HEK293 (cell line): ENCODE measurements around the gene CNTNAP5.

Source experiments
- CTCF ChIA-PET: fragments of 350-600 bp; formaldehyde crosslinking; extraction: SDS; loops from one replicate; lab custom pipeline; 2021; ENCODE audit warnings: antibody characterized with exemption; lab: Yijun Ruan, JAX
- POLR2A ChIA-PET: fragments of 300-600 bp; formaldehyde crosslinking; extraction: SDS; loops from one replicate; lab custom pipeline; 2020; ENCODE audit warnings: antibody characterized with exemption, inconsistent platforms; lab: Yijun Ruan, JAX
- H3K27ac ChIP-seq: fragments of 200-500 bp; sonication (Bioruptor generic); 2 replicates; pipeline ENCODE4 v1.5.1; 2014; ENCODE audit warnings: low read depth, low read length, control low read depth, inconsistent platforms; ENCODE audit errors: extremely low read depth
- H3K36me3 ChIP-seq, 2 experiments: fragments of 200-500 bp in 1 of 2; sonication (Bioruptor generic) in 1 of 2; 1 replicate in 1 of 2; 2 replicates in 1 of 2; pipeline ENCODE4 v1.5.1; 2014 to 2017; ENCODE audit warnings: inconsistent platforms in 2 of 2, low read length in 2 of 2; ENCODE audit not compliant: control insufficient read depth in 2 of 2, insufficient read depth in 1 of 2
- H3K4me1 ChIP-seq: fragments of 200-500 bp; sonication (Bioruptor generic); 2 replicates; pipeline ENCODE4 v1.5.1; 2014; ENCODE audit warnings: mild to moderate bottlenecking, low read length, inconsistent platforms; ENCODE audit not compliant: control insufficient read depth, insufficient read depth
- H3K4me3 ChIP-seq: 2 replicates; pipeline ENCODE4 v1.5.1; 2011; ENCODE audit warnings: low read depth, mild to moderate bottlenecking, control low read depth, low read length, moderate library complexity
- H3K9me3 ChIP-seq: fragments of 200-500 bp; sonication (Bioruptor generic); 2 replicates; pipeline ENCODE4 v1.5.1; 2014; ENCODE audit warnings: low read depth, low read length, inconsistent platforms; ENCODE audit not compliant: control insufficient read depth, insufficient read depth
- GFI1B ChIP-seq: fragments of 450-650 bp; formaldehyde crosslinking; IDR thresholded peaks from 2 replicates; pipeline ENCODE4 v1.5.1; 2016; ENCODE audit warnings: missing biosample characterization, missing genetic modification characterization
- KLF7 ChIP-seq: fragments of 450-650 bp; formaldehyde crosslinking; IDR thresholded peaks from 2 replicates; pipeline ENCODE4 v1.5.1; 2016; ENCODE audit warnings: missing biosample characterization, missing genetic modification characterization, borderline replicate concordance
- ZFP3 ChIP-seq: fragments of 450-650 bp; formaldehyde crosslinking; IDR thresholded peaks from 2 replicates; pipeline ENCODE4 v1.5.1; 2016; ENCODE audit warnings: low read depth, missing biosample characterization, missing genetic modification characterization
- ZFP41 ChIP-seq: fragments of 450-650 bp; formaldehyde crosslinking; IDR thresholded peaks from 2 replicates; pipeline ENCODE4 v1.5.1; 2016; ENCODE audit warnings: missing biosample characterization, missing genetic modification characterization, borderline replicate concordance
- ZFP69B ChIP-seq: fragments of 450-650 bp; formaldehyde crosslinking; IDR thresholded peaks from 2 replicates; pipeline ENCODE4 v1.5.1; 2016; ENCODE audit warnings: missing biosample characterization, missing genetic modification characterization
- ZNF133 ChIP-seq: fragments of 450-650 bp; formaldehyde crosslinking; IDR thresholded peaks from 2 replicates; pipeline ENCODE4 v1.5.1; 2016; ENCODE audit warnings: missing biosample characterization, missing genetic modification characterization
- ZNF19 ChIP-seq: fragments of 450-650 bp; formaldehyde crosslinking; IDR thresholded peaks from 2 replicates; pipeline ENCODE4; 2016; ENCODE audit warnings: missing biosample characterization, missing genetic modification characterization, low read depth
- ZNF2 ChIP-seq: fragments of 450-650 bp; formaldehyde crosslinking; IDR thresholded peaks from 2 replicates; pipeline ENCODE4 v1.5.1; 2016; ENCODE audit warnings: missing biosample characterization, missing genetic modification characterization
- ZNF223 ChIP-seq: fragments of 450-650 bp; formaldehyde crosslinking; IDR thresholded peaks from 2 replicates; pipeline ENCODE4 v1.5.1; 2016; ENCODE audit warnings: missing biosample characterization, missing genetic modification characterization
- ZNF274 ChIP-seq, 2 experiments: fragments of 200-500 bp in 1 of 2; fragments of 450-650 bp in 1 of 2; sonication (Bioruptor generic) in 1 of 2; formaldehyde crosslinking in 1 of 2; IDR thresholded peaks; 2 replicates each; pipeline versions ENCODE4 v1.5.1 to v1.6.1; 2014 to 2016; ENCODE audit warnings: borderline replicate concordance in 1 of 2, inconsistent platforms in 1 of 2, low read length in 1 of 2, missing biosample characterization in 1 of 2, missing genetic modification characterization in 1 of 2
- ZNF302 ChIP-seq: fragments of 450-650 bp; formaldehyde crosslinking; IDR thresholded peaks from 2 replicates; pipeline ENCODE4 v1.5.1; 2016; ENCODE audit warnings: missing biosample characterization, missing genetic modification characterization, low read depth
- ZNF335 ChIP-seq: fragments of 450-650 bp; formaldehyde crosslinking; conservative IDR thresholded peaks from 2 replicates; pipeline ENCODE4 v1.5.1; 2016; ENCODE audit warnings: missing biosample characterization, missing genetic modification characterization
- ZNF354C ChIP-seq: fragments of 450-650 bp; formaldehyde crosslinking; IDR thresholded peaks from 2 replicates; pipeline ENCODE4 v1.5.1; 2016; ENCODE audit warnings: missing biosample characterization, missing genetic modification characterization, low read depth, borderline replicate concordance
- ZNF501 ChIP-seq: fragments of 450-650 bp; formaldehyde crosslinking; IDR thresholded peaks from 2 replicates; pipeline ENCODE4 v1.5.1; 2016; ENCODE audit warnings: missing biosample characterization, missing genetic modification characterization
- ZNF600 ChIP-seq: fragments of 450-650 bp; formaldehyde crosslinking; IDR thresholded peaks from 2 replicates; pipeline ENCODE4 v1.5.1; 2016; ENCODE audit warnings: missing biosample characterization, missing genetic modification characterization
- ZNF660 ChIP-seq: fragments of 450-650 bp; IDR thresholded peaks from 2 replicates; pipeline ENCODE4 v1.5.1; 2018; ENCODE audit warnings: missing biosample characterization, mild to moderate bottlenecking, missing genetic modification characterization
- ZNF768 ChIP-seq: fragments of 450-650 bp; formaldehyde crosslinking; IDR thresholded peaks from 2 replicates; pipeline ENCODE4 v1.5.1; 2018; ENCODE audit warnings: missing biosample characterization, mild to moderate bottlenecking, missing genetic modification characterization
- ZNF777 ChIP-seq: fragments of 450-650 bp; formaldehyde crosslinking; IDR thresholded peaks from 2 replicates; pipeline ENCODE4 v1.5.1; 2017; ENCODE audit warnings: missing biosample characterization, missing genetic modification characterization, borderline replicate concordance
- TF ChIP-seq, protein P1 (sequence below): fragments of 450-650 bp; formaldehyde crosslinking; IDR thresholded peaks from 2 replicates; pipeline ENCODE4 v1.5.1; 2016; ENCODE audit warnings: missing biosample characterization, missing genetic modification characterization
- TF ChIP-seq, protein P2 (sequence below): fragments of 450-650 bp; formaldehyde crosslinking; IDR thresholded peaks from 2 replicates; pipeline ENCODE4 v1.5.1; 2017; ENCODE audit warnings: missing biosample characterization, missing genetic modification characterization
- TF ChIP-seq, protein P3 (sequence below): fragments of 450-650 bp; formaldehyde crosslinking; optimal IDR thresholded peaks from 2 replicates; pipeline ENCODE3; 2016; ENCODE audit warnings: missing biosample characterization, mild to moderate bottlenecking, missing genetic modification characterization
- TF ChIP-seq, protein P4 (sequence below): fragments of 450-650 bp; formaldehyde crosslinking; IDR thresholded peaks from 2 replicates; pipeline ENCODE4 v1.5.1; 2016; ENCODE audit warnings: missing biosample characterization, missing genetic modification characterization, low read depth
- TF ChIP-seq, protein P5 (sequence below): fragments of 450-650 bp; formaldehyde crosslinking; IDR thresholded peaks from 2 replicates; pipeline ENCODE4 v1.5.1; 2016; ENCODE audit warnings: missing biosample characterization, missing genetic modification characterization

Gene CNTNAP5

DNA sequence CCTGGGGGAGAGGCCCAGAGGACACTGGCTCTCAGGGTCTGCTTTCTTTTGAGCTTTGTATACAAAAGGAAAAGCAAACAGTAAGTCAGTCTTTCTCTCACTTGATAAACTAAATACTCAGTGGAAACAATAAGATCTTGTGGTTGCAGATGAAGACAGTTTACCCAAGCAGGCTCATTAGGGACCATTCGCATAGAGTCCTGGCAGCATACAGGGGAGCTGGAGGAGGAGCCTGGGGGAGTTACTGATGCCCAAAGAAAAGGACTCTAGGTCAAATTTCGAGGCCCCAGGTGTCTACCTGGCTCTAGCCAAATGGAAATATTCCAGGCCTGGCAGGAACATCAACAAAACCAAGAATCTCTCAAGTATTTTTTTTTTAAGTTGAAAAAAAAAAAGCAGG is 225.3 kb downstream of the CNTNAP5 start:
- no peaks in the 10 kb centered on the region for H3K9me3 ChIP-seq
- no peaks in the 10 kb centered on the region for H3K4me1 ChIP-seq
- no peaks in the 10 kb centered on the region for H3K36me3 ChIP-seq
- CTCF ChIA-PET, result no interaction called here
- no peak overlapping the region for H3K4me3 ChIP-seq
- H3K27ac ChIP-seq, result no peak overlapping the region
- TF ChIP-seq ZNF19 (no peak), KLF7 (tag by site-specific recombination) (no peak), ZNF660 (tag by site-specific recombination) (no peak)
- TF ChIP-seq, protein P1, sequence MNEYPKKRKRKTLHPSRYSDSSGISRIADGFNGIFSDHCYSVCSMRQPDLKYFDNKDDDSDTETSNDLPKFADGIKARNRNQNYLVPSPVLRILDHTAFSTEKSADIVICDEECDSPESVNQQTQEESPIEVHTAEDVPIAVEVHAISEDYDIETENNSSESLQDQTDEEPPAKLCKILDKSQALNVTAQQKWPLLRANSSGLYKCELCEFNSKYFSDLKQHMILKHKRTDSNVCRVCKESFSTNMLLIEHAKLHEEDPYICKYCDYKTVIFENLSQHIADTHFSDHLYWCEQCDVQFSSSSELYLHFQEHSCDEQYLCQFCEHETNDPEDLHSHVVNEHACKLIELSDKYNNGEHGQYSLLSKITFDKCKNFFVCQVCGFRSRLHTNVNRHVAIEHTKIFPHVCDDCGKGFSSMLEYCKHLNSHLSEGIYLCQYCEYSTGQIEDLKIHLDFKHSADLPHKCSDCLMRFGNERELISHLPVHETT, result no peak
- TF ChIP-seq, protein P2, sequence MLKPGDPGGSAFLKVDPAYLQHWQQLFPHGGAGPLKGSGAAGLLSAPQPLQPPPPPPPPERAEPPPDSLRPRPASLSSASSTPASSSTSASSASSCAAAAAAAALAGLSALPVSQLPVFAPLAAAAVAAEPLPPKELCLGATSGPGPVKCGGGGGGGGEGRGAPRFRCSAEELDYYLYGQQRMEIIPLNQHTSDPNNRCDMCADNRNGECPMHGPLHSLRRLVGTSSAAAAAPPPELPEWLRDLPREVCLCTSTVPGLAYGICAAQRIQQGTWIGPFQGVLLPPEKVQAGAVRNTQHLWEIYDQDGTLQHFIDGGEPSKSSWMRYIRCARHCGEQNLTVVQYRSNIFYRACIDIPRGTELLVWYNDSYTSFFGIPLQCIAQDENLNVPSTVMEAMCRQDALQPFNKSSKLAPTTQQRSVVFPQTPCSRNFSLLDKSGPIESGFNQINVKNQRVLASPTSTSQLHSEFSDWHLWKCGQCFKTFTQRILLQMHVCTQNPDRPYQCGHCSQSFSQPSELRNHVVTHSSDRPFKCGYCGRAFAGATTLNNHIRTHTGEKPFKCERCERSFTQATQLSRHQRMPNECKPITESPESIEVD (tag by site-specific recombination), result no peak
- TF ChIP-seq, all 188 proteins: peak for 0
- POLR2A ChIA-PET, result no interaction called here

DNA sequence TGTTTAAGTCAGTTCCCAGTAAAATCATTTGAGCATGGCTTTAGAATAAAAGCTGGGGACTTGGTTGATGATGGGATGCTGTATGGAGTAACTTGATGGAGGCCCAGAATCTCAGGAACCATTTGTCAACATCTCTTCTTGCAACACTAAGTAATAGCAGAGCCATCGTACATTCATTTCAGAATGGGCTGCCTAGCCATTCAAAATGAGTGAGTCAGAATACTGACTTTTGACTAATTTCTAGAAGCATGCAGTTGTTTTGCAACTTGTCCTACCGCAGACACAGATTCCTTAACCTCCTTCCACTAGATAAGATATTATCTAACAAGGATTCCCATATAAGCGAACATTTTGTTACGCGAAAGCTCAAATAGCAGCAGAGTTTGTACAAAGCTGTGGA is 229.5 kb downstream of the CNTNAP5 start:
- Histone ChIP-seq H3K36me3 (no peaks in the 10 kb centered on the region), H3K4me3 (no peak overlapping the region), H3K27ac (no peak overlapping the region), H3K9me3 (no peaks in the 10 kb centered on the region), H3K4me1 (no peaks in the 10 kb centered on the region)
- POLR2A ChIA-PET, result no interaction called here
- TF ChIP-seq ZNF2 (tag by site-specific recombination), result no peak
- TF ChIP-seq ZFP3 (tag by site-specific recombination), result no peak
- no peak for TF ChIP-seq ZNF335 (tag by site-specific recombination)
- TF ChIP-seq, protein P3, sequence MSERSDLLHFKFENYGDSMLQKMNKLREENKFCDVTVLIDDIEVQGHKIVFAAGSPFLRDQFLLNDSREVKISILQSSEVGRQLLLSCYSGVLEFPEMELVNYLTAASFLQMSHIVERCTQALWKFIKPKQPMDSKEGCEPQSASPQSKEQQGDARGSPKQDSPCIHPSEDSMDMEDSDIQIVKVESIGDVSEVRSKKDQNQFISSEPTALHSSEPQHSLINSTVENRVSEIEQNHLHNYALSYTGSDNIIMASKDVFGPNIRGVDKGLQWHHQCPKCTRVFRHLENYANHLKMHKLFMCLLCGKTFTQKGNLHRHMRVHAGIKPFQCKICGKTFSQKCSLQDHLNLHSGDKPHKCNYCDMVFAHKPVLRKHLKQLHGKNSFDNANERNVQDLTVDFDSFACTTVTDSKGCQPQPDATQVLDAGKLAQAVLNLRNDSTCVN, result no peak
- CTCF ChIA-PET, result interaction anchor here (0.7 kb wide), 1 partner anchor 26 kb away, joined by 5 read pairs; no protein-coding TSS in a partner anchor

DNA sequence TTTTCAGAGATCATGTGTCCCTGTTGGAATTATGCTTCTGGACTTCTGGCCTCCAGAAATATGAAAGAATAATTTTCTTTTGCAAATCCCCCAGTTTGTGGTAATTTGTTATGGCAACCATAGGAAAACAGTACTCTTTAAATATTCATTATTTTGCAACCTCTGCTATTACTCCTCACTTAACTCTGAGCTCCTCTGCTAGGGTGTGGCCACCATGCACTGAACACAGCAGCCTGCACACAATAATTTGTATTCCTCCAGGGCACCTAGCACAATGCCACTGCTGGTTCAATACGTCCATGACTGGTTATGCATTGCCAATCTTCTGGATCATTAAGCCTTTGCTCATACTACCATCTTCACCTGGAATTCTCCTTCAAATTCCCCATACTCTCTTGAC is 232.0 kb downstream of the CNTNAP5 start:
- ChIA-PET POLR2A (no interaction called here), CTCF (no interaction called here)
- Histone ChIP-seq H3K27ac (no peak overlapping the region), H3K4me1 (no peaks in the 10 kb centered on the region), H3K4me3 (no peak overlapping the region), H3K36me3 (no peaks in the 10 kb centered on the region), H3K9me3 (no peaks in the 10 kb centered on the region)
- no peak for TF ChIP-seq ZFP41 (tag by site-specific recombination)
- TF ChIP-seq ZNF133 (tag by site-specific recombination), result no peak
- no peak for TF ChIP-seq ZNF302 (tag by site-specific recombination)
- TF ChIP-seq, protein P4, sequence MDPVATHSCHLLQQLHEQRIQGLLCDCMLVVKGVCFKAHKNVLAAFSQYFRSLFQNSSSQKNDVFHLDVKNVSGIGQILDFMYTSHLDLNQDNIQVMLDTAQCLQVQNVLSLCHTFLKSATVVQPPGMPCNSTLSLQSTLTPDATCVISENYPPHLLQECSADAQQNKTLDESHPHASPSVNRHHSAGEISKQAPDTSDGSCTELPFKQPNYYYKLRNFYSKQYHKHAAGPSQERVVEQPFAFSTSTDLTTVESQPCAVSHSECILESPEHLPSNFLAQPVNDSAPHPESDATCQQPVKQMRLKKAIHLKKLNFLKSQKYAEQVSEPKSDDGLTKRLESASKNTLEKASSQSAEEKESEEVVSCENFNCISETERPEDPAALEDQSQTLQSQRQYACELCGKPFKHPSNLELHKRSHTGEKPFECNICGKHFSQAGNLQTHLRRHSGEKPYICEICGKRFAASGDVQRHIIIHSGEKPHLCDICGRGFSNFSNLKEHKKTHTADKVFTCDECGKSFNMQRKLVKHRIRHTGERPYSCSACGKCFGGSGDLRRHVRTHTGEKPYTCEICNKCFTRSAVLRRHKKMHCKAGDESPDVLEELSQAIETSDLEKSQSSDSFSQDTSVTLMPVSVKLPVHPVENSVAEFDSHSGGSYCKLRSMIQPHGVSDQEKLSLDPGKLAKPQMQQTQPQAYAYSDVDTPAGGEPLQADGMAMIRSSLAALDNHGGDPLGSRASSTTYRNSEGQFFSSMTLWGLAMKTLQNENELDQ (tag by site-specific recombination), result no peak
- TF ChIP-seq, protein P5, sequence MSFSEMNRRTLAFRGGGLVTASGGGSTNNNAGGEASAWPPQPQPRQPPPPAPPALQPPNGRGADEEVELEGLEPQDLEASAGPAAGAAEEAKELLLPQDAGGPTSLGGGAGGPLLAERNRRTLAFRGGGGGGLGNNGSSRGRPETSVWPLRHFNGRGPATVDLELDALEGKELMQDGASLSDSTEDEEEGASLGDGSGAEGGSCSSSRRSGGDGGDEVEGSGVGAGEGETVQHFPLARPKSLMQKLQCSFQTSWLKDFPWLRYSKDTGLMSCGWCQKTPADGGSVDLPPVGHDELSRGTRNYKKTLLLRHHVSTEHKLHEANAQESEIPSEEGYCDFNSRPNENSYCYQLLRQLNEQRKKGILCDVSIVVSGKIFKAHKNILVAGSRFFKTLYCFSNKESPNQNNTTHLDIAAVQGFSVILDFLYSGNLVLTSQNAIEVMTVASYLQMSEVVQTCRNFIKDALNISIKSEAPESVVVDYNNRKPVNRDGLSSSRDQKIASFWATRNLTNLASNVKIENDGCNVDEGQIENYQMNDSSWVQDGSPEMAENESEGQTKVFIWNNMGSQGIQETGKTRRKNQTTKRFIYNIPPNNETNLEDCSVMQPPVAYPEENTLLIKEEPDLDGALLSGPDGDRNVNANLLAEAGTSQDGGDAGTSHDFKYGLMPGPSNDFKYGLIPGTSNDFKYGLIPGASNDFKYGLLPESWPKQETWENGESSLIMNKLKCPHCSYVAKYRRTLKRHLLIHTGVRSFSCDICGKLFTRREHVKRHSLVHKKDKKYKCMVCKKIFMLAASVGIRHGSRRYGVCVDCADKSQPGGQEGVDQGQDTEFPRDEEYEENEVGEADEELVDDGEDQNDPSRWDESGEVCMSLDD, result no peak
- TF ChIP-seq ZNF354C (tag by site-specific recombination), result no peak
- no peak for TF ChIP-seq ZNF274 (IDR thresholded peaks at IDR 0.05; ENCODE audit: low read length)
- TF ChIP-seq ZNF274 (tag by site-specific recombination; IDR thresholded peaks at IDR 0.05; ENCODE audit: borderline replicate concordance), result no peak
- no peak for TF ChIP-seq ZNF600 (tag by site-specific recombination)
- TF ChIP-seq ZNF777 (tag by site-specific recombination), result no peak
- no peak for TF ChIP-seq GFI1B (tag by site-specific recombination)
- TF ChIP-seq ZNF223 (tag by site-specific recombination), result no peak
- no peak for TF ChIP-seq ZNF768 (tag by site-specific recombination)
- TF ChIP-seq ZNF501 (tag by site-specific recombination), result no peak
- TF ChIP-seq ZFP69B (tag by site-specific recombination), result no peak
